ENCODE measurements around the gene SPANXN4.

The SPANXN4 gene

DNA sequence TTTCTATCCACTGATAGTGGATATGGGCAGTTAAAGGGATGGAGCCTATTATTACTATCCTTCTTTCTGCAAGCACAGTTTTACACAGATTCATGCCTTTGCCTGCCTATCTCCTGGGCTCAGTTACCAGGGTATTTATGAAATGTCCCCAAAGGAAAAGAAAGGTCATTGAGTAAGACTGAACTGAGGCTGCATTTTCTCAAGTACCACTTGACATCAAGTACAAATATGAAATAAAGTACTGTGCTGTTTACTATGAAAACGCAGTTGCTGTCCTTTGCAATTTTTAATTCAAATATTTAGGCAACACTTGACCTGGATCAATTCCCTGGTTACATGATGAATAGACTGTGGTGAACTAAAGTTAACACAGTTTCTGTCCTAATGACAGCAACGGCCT, 23.5 kb upstream of the SPANXN4 start:
- no peak for DNase-seq (ENCODE audit: low read depth in 1 of 2, low spot score in 1 of 2)
- Histone ChIP-seq H3K27me3 (ENCODE audit: insufficient read depth, poor library complexity, severe bottlenecking) (no peaks in the 10 kb centered on the region), H3K4me3 (replicated peaks; ENCODE audit: insufficient read depth, low read length) (no peak overlapping the region), H3K27ac (replicated peaks) (no peak overlapping the region)
- no peak for TF ChIP-seq SPI1 (IDR thresholded peaks at IDR 0.05; ENCODE audit: borderline replicate concordance, low read depth)
- TF ChIP-seq GABPA (IDR thresholded peaks at IDR 0.05; ENCODE audit: low read depth) = no peak
- no peak for TF ChIP-seq CTCF (IDR thresholded peaks at IDR 0.05; ENCODE audit: insufficient read depth, low read length)
- no peak for TF ChIP-seq POLR2AphosphoS5 (IDR thresholded peaks at IDR 0.05; ENCODE audit: low read depth)
- TF ChIP-seq, protein P1, sequence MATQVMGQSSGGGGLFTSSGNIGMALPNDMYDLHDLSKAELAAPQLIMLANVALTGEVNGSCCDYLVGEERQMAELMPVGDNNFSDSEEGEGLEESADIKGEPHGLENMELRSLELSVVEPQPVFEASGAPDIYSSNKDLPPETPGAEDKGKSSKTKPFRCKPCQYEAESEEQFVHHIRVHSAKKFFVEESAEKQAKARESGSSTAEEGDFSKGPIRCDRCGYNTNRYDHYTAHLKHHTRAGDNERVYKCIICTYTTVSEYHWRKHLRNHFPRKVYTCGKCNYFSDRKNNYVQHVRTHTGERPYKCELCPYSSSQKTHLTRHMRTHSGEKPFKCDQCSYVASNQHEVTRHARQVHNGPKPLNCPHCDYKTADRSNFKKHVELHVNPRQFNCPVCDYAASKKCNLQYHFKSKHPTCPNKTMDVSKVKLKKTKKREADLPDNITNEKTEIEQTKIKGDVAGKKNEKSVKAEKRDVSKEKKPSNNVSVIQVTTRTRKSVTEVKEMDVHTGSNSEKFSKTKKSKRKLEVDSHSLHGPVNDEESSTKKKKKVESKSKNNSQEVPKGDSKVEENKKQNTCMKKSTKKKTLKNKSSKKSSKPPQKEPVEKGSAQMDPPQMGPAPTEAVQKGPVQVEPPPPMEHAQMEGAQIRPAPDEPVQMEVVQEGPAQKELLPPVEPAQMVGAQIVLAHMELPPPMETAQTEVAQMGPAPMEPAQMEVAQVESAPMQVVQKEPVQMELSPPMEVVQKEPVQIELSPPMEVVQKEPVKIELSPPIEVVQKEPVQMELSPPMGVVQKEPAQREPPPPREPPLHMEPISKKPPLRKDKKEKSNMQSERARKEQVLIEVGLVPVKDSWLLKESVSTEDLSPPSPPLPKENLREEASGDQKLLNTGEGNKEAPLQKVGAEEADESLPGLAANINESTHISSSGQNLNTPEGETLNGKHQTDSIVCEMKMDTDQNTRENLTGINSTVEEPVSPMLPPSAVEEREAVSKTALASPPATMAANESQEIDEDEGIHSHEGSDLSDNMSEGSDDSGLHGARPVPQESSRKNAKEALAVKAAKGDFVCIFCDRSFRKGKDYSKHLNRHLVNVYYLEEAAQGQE (IDR thresholded peaks at IDR 0.05; ENCODE audit: insufficient replicate concordance, low read depth) = no peak

- H3K27me3 ChIP-seq (ENCODE audit: insufficient read depth, poor library complexity, severe bottlenecking) = no peaks in the 10 kb centered on the region
- H3K4me3 ChIP-seq (replicated peaks; ENCODE audit: insufficient read depth, low read length) = no peak overlapping the region
- no peak for TF ChIP-seq GABPA (IDR thresholded peaks at IDR 0.05; ENCODE audit: low read depth)
- H3K27ac ChIP-seq (replicated peaks) = no peak overlapping the region
- no peak for DNase-seq (ENCODE audit: low read depth in 1 of 2, low spot score in 1 of 2)
Measured at GRCh38 chrX:143017272-143017671, 8.5 kb upstream of the SPANXN4 start.

DNA sequence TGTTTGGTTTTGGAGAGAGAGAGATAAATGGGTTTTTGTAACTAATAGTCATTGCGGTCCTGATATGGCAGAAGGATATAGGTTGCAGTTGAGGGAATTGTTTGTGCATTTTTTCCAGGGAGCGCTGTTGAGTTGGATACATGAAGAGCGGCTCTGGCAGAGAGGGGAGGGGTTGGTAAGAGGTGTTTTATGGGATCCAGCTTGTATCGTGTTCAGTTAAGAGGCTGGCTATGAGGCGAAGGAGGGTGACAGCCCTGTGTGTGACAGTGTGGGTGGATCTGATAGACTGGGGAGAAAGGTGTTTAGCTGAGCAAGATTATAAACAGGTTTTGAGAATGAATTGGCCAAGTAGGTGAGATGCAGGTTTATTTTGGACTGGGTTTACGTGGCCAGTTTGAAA, 1.5 kb downstream of the SPANXN4 start:
- Histone ChIP-seq H3K27me3 (ENCODE audit: insufficient read depth, poor library complexity, severe bottlenecking) (no peaks in the 10 kb centered on the region), H3K4me3 (replicated peaks; ENCODE audit: insufficient read depth, low read length) (no peak overlapping the region), H3K27ac (replicated peaks) (no peak overlapping the region)
- DNase-seq (ENCODE audit: low read depth in 1 of 2, low spot score in 1 of 2) = no peak
- TF ChIP-seq POLR2AphosphoS5 (IDR thresholded peaks at IDR 0.05; ENCODE audit: low read depth) = no peak
- no peak for TF ChIP-seq GABPA (IDR thresholded peaks at IDR 0.05; ENCODE audit: low read depth)
- TF ChIP-seq, protein P1 (IDR thresholded peaks at IDR 0.05; ENCODE audit: insufficient replicate concordance, low read depth) = no peak
- no peak for TF ChIP-seq SPI1 (IDR thresholded peaks at IDR 0.05; ENCODE audit: borderline replicate concordance, low read depth)
- TF ChIP-seq CTCF (IDR thresholded peaks at IDR 0.05; ENCODE audit: insufficient read depth, low read length) = no peak

DNA sequence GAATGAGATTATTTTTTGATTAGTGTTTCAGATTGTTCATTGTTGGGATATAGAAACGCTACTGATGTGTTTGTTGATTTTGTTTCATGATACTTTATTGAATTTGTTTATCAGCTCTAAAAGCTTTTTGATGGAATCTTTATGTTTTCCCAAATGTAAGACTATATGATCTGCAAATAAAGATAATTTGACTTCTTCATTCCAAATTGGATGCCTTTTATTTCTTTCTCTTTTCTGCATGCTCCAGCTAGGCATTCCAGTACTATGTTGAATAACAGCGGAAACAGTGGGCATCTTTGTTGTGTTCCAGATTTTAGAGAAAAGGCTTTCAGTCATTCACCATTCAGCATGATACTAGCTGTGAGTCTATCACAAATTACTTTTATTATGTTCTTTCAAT, 21.8 kb downstream of the SPANXN4 start:
- DNase-seq (ENCODE audit: low read depth in 1 of 2, low spot score in 1 of 2) = no peak
- TF ChIP-seq SPI1 (IDR thresholded peaks at IDR 0.05; ENCODE audit: borderline replicate concordance, low read depth) = no peak
- TF ChIP-seq, protein P1 (IDR thresholded peaks at IDR 0.05; ENCODE audit: insufficient replicate concordance, low read depth) = no peak
- TF ChIP-seq CTCF (IDR thresholded peaks at IDR 0.05; ENCODE audit: insufficient read depth, low read length) = no peak
- no peak for TF ChIP-seq POLR2AphosphoS5 (IDR thresholded peaks at IDR 0.05; ENCODE audit: low read depth)
- TF ChIP-seq GABPA (IDR thresholded peaks at IDR 0.05; ENCODE audit: low read depth) = no peak
- no peaks in the 10 kb centered on the region for H3K27me3 ChIP-seq (ENCODE audit: insufficient read depth, poor library complexity, severe bottlenecking)
- H3K4me3 ChIP-seq (replicated peaks; ENCODE audit: insufficient read depth, low read length) = no peak overlapping the region
- no peak overlapping the region for H3K27ac ChIP-seq (replicated peaks)

Measured in HL-60 (cell line).